Gastroesophageal sphincter (tissue), 3 donors: Measurements from ENCODE around the gene PLCH2.

Source experiments
- CTCF ChIP-seq, 4 experiments: fragments of 200-600 bp in 2 of 4; fragments of 450-650 bp in 2 of 4; sonication (generic) in 1 of 4; IDR thresholded peaks; one replicate each; pipeline ENCODE4 v1.5.1; 2017 to 2019; ENCODE audit warnings: antibody characterized with exemption in 4 of 4, mild to moderate bottlenecking in 2 of 4, moderate library complexity in 2 of 4
- POLR2A ChIP-seq, 2 donors: fragments of 450-650 bp; IDR thresholded peaks; one replicate each; pipeline ENCODE4 v1.6.1; 2017; ENCODE audit warnings: antibody characterized with exemption in 2 of 2, mild to moderate bottlenecking in 2 of 2, moderate library complexity in 1 of 2

GRCh38 chr1:2538376-2538775, 62.3 kb downstream of the PLCH2 start:
- TF ChIP-seq POLR2A (IDR thresholded peaks at IDR 0.05) (no peak), CTCF (IDR thresholded peaks at IDR 0.05) (no peak)
